Neural progenitor cell (in vitro differentiated cells): Measurements from ENCODE around the gene NKX2-4. TPM values are rescaled to one million over a fixed set of nuclear protein-coding genes. Genes with fewer than 3 reads are reported as not detected.

Source experiments
- DNase-seq: peaks from one replicate; pipeline ENCODE4 v3.0.0-alpha.2; 2016; ENCODE audit warnings: low spot score
- H2AFZ ChIP-seq: fragments of 200-600 bp; sonication (generic); replicated peaks from 2 replicates; pipeline ENCODE4 v1.6.1; 2016; ENCODE audit warnings: antibody characterized with exemption
- H3F3A ChIP-seq: fragments of 200-600 bp; sonication (generic); 2 replicates; pipeline ENCODE4 v1.6.1; 2016; ENCODE audit warnings: antibody characterized with exemption, low read depth
- H3K27ac ChIP-seq: fragments of 200-600 bp; sonication (generic); 2 replicates; pipeline ENCODE4 v1.5.1; 2016; ENCODE audit warnings: mild to moderate bottlenecking
- H3K27me3 ChIP-seq: fragments of 200-600 bp; sonication (generic); 2 replicates; pipeline ENCODE4 v1.6.1; 2016; ENCODE audit warnings: mild to moderate bottlenecking, moderate library complexity
- H3K36me3 ChIP-seq: fragments of 200-600 bp; sonication (generic); 2 replicates; pipeline ENCODE4 v1.5.1; 2016
- H3K4me1 ChIP-seq: fragments of 200-600 bp; sonication (generic); 2 replicates; pipeline ENCODE4 v1.6.1; 2016; ENCODE audit warnings: mixed run types
- H3K4me2 ChIP-seq: fragments of 200-600 bp; sonication (generic); 2 replicates; pipeline ENCODE4 v1.6.1; 2016
- H3K4me3 ChIP-seq: fragments of 200-600 bp; sonication (generic); 2 replicates; pipeline ENCODE4 v1.5.1; 2016
- H3K79me2 ChIP-seq: fragments of 200-600 bp; sonication (generic); 2 replicates; pipeline ENCODE4 v1.6.1; 2016; ENCODE audit warnings: low read depth
- H3K9ac ChIP-seq: fragments of 200-600 bp; sonication (generic); 2 replicates; pipeline ENCODE4 v1.6.1; 2016
- H3K9me3 ChIP-seq: fragments of 200-600 bp; sonication (generic); 2 replicates; pipeline ENCODE4 v1.5.1; 2016; ENCODE audit warnings: low read depth
- H4K20me1 ChIP-seq: fragments of 200-600 bp; sonication (generic); 2 replicates; pipeline ENCODE4 v1.6.1; 2016; ENCODE audit warnings: low read depth
- H3K27ac Mint-ChIP-seq: 3 replicates; pipeline ENCODE4 v1.8.0; 2021; ENCODE audit warnings: mixed read lengths
- H3K27me3 Mint-ChIP-seq: 2 replicates; pipeline ENCODE4 v1.8.0; 2022; ENCODE audit warnings: low read depth, mild to moderate bottlenecking, inconsistent platforms, moderate library complexity, mixed read lengths; ENCODE audit not compliant: insufficient read depth
- H3K36me3 Mint-ChIP-seq: 3 replicates; pipeline ENCODE4 v1.8.0; 2021; ENCODE audit warnings: mixed read lengths
- H3K4me1 Mint-ChIP-seq: 3 replicates; pipeline ENCODE4 v1.8.0; 2021; ENCODE audit warnings: mixed read lengths
- H3K4me3 Mint-ChIP-seq: 3 replicates; pipeline ENCODE4 v1.8.0; 2021; ENCODE audit warnings: mild to moderate bottlenecking, moderate library complexity, mixed read lengths
- H3K9me3 Mint-ChIP-seq: 3 replicates; pipeline ENCODE4 v1.8.0; 2020; ENCODE audit warnings: mixed read lengths
- CTCF ChIP-seq: fragments of 200-600 bp; sonication (generic); IDR thresholded peaks from 2 replicates; pipeline ENCODE4 v1.5.1; 2017; ENCODE audit warnings: antibody characterized with exemption, mild to moderate bottlenecking
- EZH2 ChIP-seq: fragments of 200-600 bp; sonication (generic); IDR thresholded peaks from 2 replicates; pipeline ENCODE4 v1.6.1; 2017; ENCODE audit warnings: antibody characterized with exemption, mild to moderate bottlenecking, moderate library complexity
- EZH2phosphoT487 ChIP-seq: fragments of 200-600 bp; sonication (generic); IDR thresholded peaks from 2 replicates; pipeline ENCODE4 v1.6.1; 2017; ENCODE audit warnings: antibody characterized with exemption
- total RNA-seq: library from RNA; depleted of rRNA; stranded (reverse); fragments of >200 nt; gene quantifications from 2 replicates; pipeline ENCODE4 v1.2.3, GENCODE V29; 2015; ENCODE audit warnings: low replicate concordance

NKX2-4 gene
- total RNA-seq, 1 donor from 2014 or later = not detected

- H4K20me1 ChIP-seq = peaks cover 50% of the 10 kb centered on the region
These were observed 19.1 kb downstream of the NKX2-4 start for GRCh38 chr20:21378259-21378658.

GRCh38 chr20:21377701-21378100, 19.6 kb downstream of the NKX2-4 start:
- no peaks in the 10 kb centered on the region for H3K9me3 ChIP-seq
- H3K36me3 ChIP-seq = peaks cover 14% of the 10 kb centered on the region
- H3K27ac ChIP-seq = no peak overlapping the region
- no peaks in the 10 kb centered on the region for H3K27me3 ChIP-seq
- H3K4me1 Mint-ChIP-seq = peaks cover 7% of the 10 kb centered on the region
- DNase-seq = no peak
- H4K20me1 ChIP-seq = peaks cover 50% of the 10 kb centered on the region
- H2AFZ ChIP-seq = no peak overlapping the region
- H3F3A ChIP-seq = peaks cover 10% of the 10 kb centered on the region
- no peak overlapping the region for H3K4me3 Mint-ChIP-seq
- H3K27me3 Mint-ChIP-seq = no peaks in the 10 kb centered on the region
- H3K79me2 ChIP-seq = peaks cover 78% of the 10 kb centered on the region
- no peak overlapping the region for H3K4me3 ChIP-seq
- H3K27ac Mint-ChIP-seq = no peak overlapping the region
- H3K9ac ChIP-seq = no peak overlapping the region
- no peak for TF ChIP-seq EZH2
- no peak for TF ChIP-seq CTCF
- no peak for TF ChIP-seq EZH2phosphoT487
- H3K4me1 ChIP-seq = peaks cover 13% of the 10 kb centered on the region
- H3K4me2 ChIP-seq = no peak overlapping the region
- peaks cover 19% of the 10 kb centered on the region for H3K36me3 Mint-ChIP-seq
- H3K9me3 Mint-ChIP-seq = no peaks in the 10 kb centered on the region

More at GRCh38 chr20:21378259-21378658, 19.1 kb downstream of the NKX2-4 start:
- Histone ChIP-seq H3K9me3 (no peaks in the 10 kb centered on the region), H3K27me3 (no peaks in the 10 kb centered on the region), H3K27ac (no peak overlapping the region), H3K4me1 (peaks cover 18% of the 10 kb centered on the region), H3K36me3 (peaks cover 20% of the 10 kb centered on the region), H3K79me2 (peaks cover 72% of the 10 kb centered on the region), H2AFZ (no peak overlapping the region), H3K4me2 (no peak overlapping the region), H3F3A (peaks cover 10% of the 10 kb centered on the region), H3K9ac (no peak overlapping the region), H3K4me3 (no peak overlapping the region)
- Mint-ChIP-seq H3K36me3 (peaks cover 19% of the 10 kb centered on the region), H3K4me1 (peaks cover 7% of the 10 kb centered on the region), H3K9me3 (no peaks in the 10 kb centered on the region), H3K27me3 (no peaks in the 10 kb centered on the region), H3K27ac (no peak overlapping the region), H3K4me3 (no peak overlapping the region)
- no peak for DNase-seq
- no peak for TF ChIP-seq EZH2phosphoT487
- no peak for TF ChIP-seq EZH2
- no peak for TF ChIP-seq CTCF

GRCh38 chr20:21376626-21377025, 20.7 kb downstream of the NKX2-4 start:
- H3K36me3 Mint-ChIP-seq = peaks cover 20% of the 10 kb centered on the region
- H3K4me1 Mint-ChIP-seq = peaks cover 2% of the 10 kb centered on the region
- Histone ChIP-seq H3K9ac (no peak overlapping the region), H3K4me3 (no peak overlapping the region), H3F3A (peaks cover 10% of the 10 kb centered on the region), H4K20me1 (peaks cover 56% of the 10 kb centered on the region), H3K4me1 (peaks cover 3% of the 10 kb centered on the region), H3K79me2 (peaks cover 89% of the 10 kb centered on the region), H3K9me3 (no peaks in the 10 kb centered on the region), H3K4me2 (no peak overlapping the region), H3K36me3 (peaks cover 9% of the 10 kb centered on the region), H3K27me3 (no peaks in the 10 kb centered on the region), H2AFZ (no peak overlapping the region), H3K27ac (no peak overlapping the region)
- no peaks in the 10 kb centered on the region for H3K9me3 Mint-ChIP-seq
- no peak overlapping the region for H3K27ac Mint-ChIP-seq
- no peak for TF ChIP-seq EZH2phosphoT487
- no peak for TF ChIP-seq EZH2
- no peak for TF ChIP-seq CTCF
- no peak overlapping the region for H3K4me3 Mint-ChIP-seq
- no peak for DNase-seq
- no peaks in the 10 kb centered on the region for H3K27me3 Mint-ChIP-seq
